Esophagus squamous epithelium (tissue), 5 donors: Measurements from ENCODE around the gene ASIC1. TPM values are rescaled to one million over a fixed set of nuclear protein-coding genes. Genes with fewer than 3 reads are reported as not detected.

Experiments used
- DNase-seq: peaks from one replicate; lab custom pipeline; 2025; lab: John Stamatoyannopoulos, UW
- H3K27ac ChIP-seq, 4 donors: fragments of 200-600 bp; sonication (generic); one replicate each; pipeline ENCODE4 v1.5.1; 2016 to 2019; ENCODE audit warnings: mild to moderate bottlenecking in 1 of 4
- H3K27me3 ChIP-seq, 4 donors: fragments of 200-600 bp; sonication (generic); 1 replicate in 3 of 4; 2 replicates in 1 of 4; pipeline versions ENCODE4 v1.5.1 to v1.6.0; 2017 to 2021; ENCODE audit warnings: antibody characterized with exemption in 1 of 4
- H3K36me3 ChIP-seq, 3 donors: fragments of 200-600 bp; sonication (generic); one replicate each; pipeline ENCODE4 v1.5.1; 2016 to 2019
- H3K4me1 ChIP-seq, 3 donors: fragments of 200-600 bp; sonication (generic); one replicate each; pipeline ENCODE4 v1.5.1; 2017 to 2019
- H3K4me3 ChIP-seq, 4 donors: fragments of 200-600 bp; sonication (generic); 1 replicate in 3 of 4; 2 replicates in 1 of 4; pipeline ENCODE4 v1.5.1; 2016 to 2019; ENCODE audit warnings: mild to moderate bottlenecking in 2 of 4, moderate library complexity in 1 of 4
- H3K9me3 ChIP-seq, 3 donors: fragments of 200-600 bp; sonication (generic); one replicate each; pipeline ENCODE4 v1.5.1; 2016 to 2019
- CTCF ChIP-seq, 6 experiments: fragments of 450-650 bp in 4 of 6; fragments of 200-600 bp in 2 of 6; sonication (generic) in 2 of 6; IDR thresholded peaks; one replicate each; pipeline ENCODE4 v1.5.1; 2016 to 2019; ENCODE audit warnings: antibody characterized with exemption in 6 of 6, mild to moderate bottlenecking in 4 of 6, moderate library complexity in 4 of 6
- POLR2A ChIP-seq, 4 donors: fragments of 450-650 bp; IDR thresholded peaks; one replicate each; pipeline ENCODE4 v1.6.1; 2017; ENCODE audit warnings: antibody characterized with exemption in 4 of 4, mild to moderate bottlenecking in 4 of 4, moderate library complexity in 3 of 4
- WGBS, 2 donors: methylation state at CpG; one replicate each; pipeline ENCODE4 v1.1.5; 2018; 5-methylcytosine and 5-hydroxymethylcytosine counted together
- intact Hi-C: fragments of 100-400 bp; cut with DNase I; formaldehyde crosslinking; loops from one replicate; pipeline ENCODE4 v1.15.0; 2022
- total RNA-seq, 4 donors: library from RNA; depleted of rRNA; stranded (reverse); fragments of >200 nt; gene quantifications; one replicate each; pipeline ENCODE4 v1.1.0, GENCODE V29; 2016
- donor health status: DM: yes; HTN: yes; CAD: no.

ASIC1 gene
- total RNA-seq, 4 donors from 2014 or later: 1.5 to 5.7 (median 2.6) TPM

GRCh38 chr12:50121641-50122040 is 64.2 kb downstream of the ASIC1 start:
- no peak overlapping the region for H3K27ac ChIP-seq
- H3K27me3 ChIP-seq: no peaks in the 10 kb centered on the region
- peaks cover 0 to 85% (median 4%) of the 10 kb centered on the region in 3 donors for H3K36me3 ChIP-seq
- intact Hi-C loops: no loop called here
- DNase-seq: no peak
- 89 to 95% methylated on average over 5 of the region's 5 CpGs for WGBS, 2 donors
- H3K4me3 ChIP-seq: no peak overlapping the region
- H3K4me1 ChIP-seq: peaks cover 0 to 15% (median 4%) of the 10 kb centered on the region in 3 donors
- no peaks in the 10 kb centered on the region for H3K9me3 ChIP-seq
- no peak for TF ChIP-seq POLR2A (IDR thresholded peaks at IDR 0.05)
- no peak for TF ChIP-seq CTCF (IDR thresholded peaks at IDR 0.05)

- DNase-seq: no peak
- H3K36me3 ChIP-seq: peaks cover 0 to 88% (median 4%) of the 10 kb centered on the region in 3 donors
- intact Hi-C loops: no loop called here
- 61 to 76% methylated on average over 2 of the region's 2 CpGs for WGBS, 2 donors
- no peaks in the 10 kb centered on the region for H3K27me3 ChIP-seq
- no peak overlapping the region for H3K27ac ChIP-seq
- H3K4me3 ChIP-seq: no peak overlapping the region
- H3K9me3 ChIP-seq: no peaks in the 10 kb centered on the region
- peaks cover 0 to 18% (median 0%) of the 10 kb centered on the region in 3 donors for H3K4me1 ChIP-seq
- TF ChIP-seq POLR2A (IDR thresholded peaks at IDR 0.05) (no peak), CTCF (IDR thresholded peaks at IDR 0.05) (no peak)
Observed at GRCh38 chr12:50123203-50123602, 65.8 kb downstream of the ASIC1 start.

- Histone ChIP-seq H3K27me3 (no peaks in the 10 kb centered on the region), H3K27ac (no peak overlapping the region), H3K4me3 (no peak overlapping the region), H3K4me1 (peaks cover 0 to 37% (median 0%) of the 10 kb centered on the region in 3 donors), H3K36me3 (peaks cover 0 to 87% (median 15%) of the 10 kb centered on the region in 3 donors), H3K9me3 (no peaks in the 10 kb centered on the region)
- TF ChIP-seq CTCF (IDR thresholded peaks at IDR 0.05) (no peak), POLR2A (IDR thresholded peaks at IDR 0.05) (no peak)
- WGBS, 2 donors: 48 to 59% methylated on average over 2 of the region's 2 CpGs
- DNase-seq: no peak
- intact Hi-C loops: no loop called here
Observed at GRCh38 chr12:50127546-50127945, 70.2 kb downstream of the ASIC1 start.

- TF ChIP-seq CTCF (IDR thresholded peaks at IDR 0.05): no peak
- TF ChIP-seq POLR2A (IDR thresholded peaks at IDR 0.05): no peak
- WGBS, 2 donors: 70 to 77% methylated on average over 4 of the region's 4 CpGs
- Histone ChIP-seq H3K9me3 (no peaks in the 10 kb centered on the region), H3K27me3 (no peaks in the 10 kb centered on the region), H3K4me3 (no peak overlapping the region), H3K36me3 (peaks cover 0 to 87% (median 21%) of the 10 kb centered on the region in 3 donors), H3K4me1 (peaks cover 0 to 43% (median 3%) of the 10 kb centered on the region in 3 donors), H3K27ac (no peak overlapping the region)
- DNase-seq: no peak
- intact Hi-C loops: no loop called here
Observed at GRCh38 chr12:50129290-50129689, 71.9 kb downstream of the ASIC1 start.

- peaks cover 0 to 94% (median 31%) of the 10 kb centered on the region in 3 donors for H3K36me3 ChIP-seq
- intact Hi-C loops: no loop called here
- H3K27me3 ChIP-seq: no peaks in the 10 kb centered on the region
Observed at GRCh38 chr12:50132505-50133135, 75.2 kb downstream of the ASIC1 start.

More at GRCh38 chr12:50132505-50133135, 75.2 kb downstream of the ASIC1 start:
- Histone ChIP-seq H3K4me3 (no peak overlapping the region), H3K9me3 (no peaks in the 10 kb centered on the region), H3K4me1 (peaks cover 0 to 36% (median 8%) of the 10 kb centered on the region in 3 donors), H3K27ac (peak overlapping the region in 1 of 4 donors; percentile 34)
- TF ChIP-seq POLR2A (IDR thresholded peaks at IDR 0.05) (no peak), CTCF (IDR thresholded peaks at IDR 0.05) (peak in 4 of 6 experiments; percentile 29 to 70 (median 37))
- DNase-seq: no peak
- 60 to 64% methylated on average over 2 of the region's 2 CpGs for WGBS, 2 donors
